Measurements from ENCODE around the gene BCAN.

The BCAN gene

DNA sequence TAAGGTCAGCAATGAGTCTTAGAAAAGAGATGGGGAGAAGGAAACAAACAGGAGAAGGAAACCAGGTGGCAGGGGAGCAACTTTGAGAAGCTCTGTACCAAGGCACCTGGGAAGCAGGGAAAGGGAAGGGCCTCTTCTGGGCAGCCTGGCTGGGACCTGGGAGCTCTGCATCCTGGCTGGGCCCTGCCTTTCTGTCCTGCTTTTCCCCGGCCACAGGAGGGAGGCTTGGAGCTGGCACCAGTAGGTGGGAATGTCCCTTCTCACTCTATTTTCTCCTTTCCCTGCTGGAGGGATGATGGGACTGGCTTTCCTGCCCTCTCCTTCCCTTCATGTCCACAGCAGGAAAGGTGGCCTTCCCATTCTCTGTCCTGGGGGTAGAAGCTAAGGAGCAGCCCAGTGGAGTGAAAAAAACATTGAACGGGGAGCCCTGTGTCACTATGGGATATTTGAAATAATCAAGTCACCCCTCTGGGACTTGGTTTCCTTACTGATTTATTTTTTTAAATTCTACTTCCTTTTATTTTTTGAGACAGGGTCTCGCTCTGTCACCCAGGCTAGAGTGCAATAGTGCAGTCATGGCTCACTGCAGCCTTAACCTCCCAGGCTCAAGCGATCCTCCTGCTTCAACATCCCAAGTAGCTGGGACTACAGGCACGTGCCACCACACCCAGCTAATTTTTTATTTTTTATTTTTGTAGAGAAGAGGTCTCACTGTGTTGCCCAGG is 40.4 kb downstream of the BCAN start:
- TF ChIP-seq CTCF (IDR thresholded peaks at IDR 0.05; ENCODE audit: low read depth, low read length), result peak; percentile 27; the same call in 1 of the 2 replicates
- H3K36me3 ChIP-seq, result no peaks in the 10 kb centered on the region
- H3K4me3 ChIP-seq (ENCODE audit: low read depth, low read length), result no peak overlapping the region
- H3K27me3 ChIP-seq, result no peaks in the 10 kb centered on the region
- H3K9me3 ChIP-seq, result no peaks in the 10 kb centered on the region
- no peaks in the 10 kb centered on the region; the same call in 1 of the 2 replicates for H3K4me1 ChIP-seq
- no peak for DNase-seq

GRCh38 chr1:156684227-156684782 is 42.4 kb downstream of the BCAN start:
- no peak for DNase-seq

GRCh38 chr1:156689035-156689952 is 47.4 kb downstream of the BCAN start:
- Histone ChIP-seq H3K9me3 (no peaks in the 10 kb centered on the region), H3K4me3 (ENCODE audit: low read depth, low read length) (peak overlapping the region; percentile 61), H3K4me1 (peaks cover 33% of the 10 kb centered on the region), H3K27me3 (no peaks in the 10 kb centered on the region), H3K36me3 (no peaks in the 10 kb centered on the region)
- TF ChIP-seq CTCF (IDR thresholded peaks at IDR 0.05; ENCODE audit: low read depth, low read length), result peak; percentile 95
- peak; percentile 89 for DNase-seq

More at GRCh38 chr1:156684227-156684782, 42.4 kb downstream of the BCAN start:
- 0 out of 2 replicates have a peak, but pooled peaks have one; percentile 11 for TF ChIP-seq CTCF (IDR thresholded peaks at IDR 0.05; ENCODE audit: low read depth, low read length)
- Histone ChIP-seq H3K36me3 (no peaks in the 10 kb centered on the region), H3K4me3 (ENCODE audit: low read depth, low read length) (no peak overlapping the region), H3K27me3 (no peaks in the 10 kb centered on the region), H3K9me3 (no peaks in the 10 kb centered on the region), H3K4me1 (peaks cover 3% of the 10 kb centered on the region; the same call in 1 of the 2 replicates)

- no peak for TF ChIP-seq CTCF (IDR thresholded peaks at IDR 0.05; ENCODE audit: low read depth, low read length)
- Histone ChIP-seq H3K4me3 (ENCODE audit: low read depth, low read length) (peak overlapping the region; percentile 61), H3K9me3 (no peaks in the 10 kb centered on the region), H3K36me3 (no peaks in the 10 kb centered on the region), H3K4me1 (peaks cover 36% of the 10 kb centered on the region), H3K27me3 (no peaks in the 10 kb centered on the region)
- DNase-seq, result peak; percentile 61
Measured at GRCh38 chr1:156689953-156690674, 48.2 kb downstream of the BCAN start.

GRCh38 chr1:156690675-156691036 is 48.7 kb downstream of the BCAN start:
- H3K4me3 ChIP-seq (ENCODE audit: low read depth, low read length), result no peak overlapping the region
- H3K4me1 ChIP-seq, result peaks cover 36% of the 10 kb centered on the region

More at GRCh38 chr1:156690675-156691036, 48.7 kb downstream of the BCAN start:
- no peak for DNase-seq
- no peaks in the 10 kb centered on the region for H3K27me3 ChIP-seq
- no peaks in the 10 kb centered on the region for H3K36me3 ChIP-seq
- H3K9me3 ChIP-seq, result no peaks in the 10 kb centered on the region
- no peak for TF ChIP-seq CTCF (IDR thresholded peaks at IDR 0.05; ENCODE audit: low read depth, low read length)
